ENCODE results near the gene SFI1.

GRCh38 chr22:31501738-31502137 is 5.4 kb downstream of the SFI1 start:
- TF ChIP-seq CTCF (IDR thresholded peaks at IDR 0.05; ENCODE audit: insufficient read depth, low read depth, low read length) (no peak), EZH2 (IDR thresholded peaks at IDR 0.05; ENCODE audit: insufficient read depth, low read length) (no peak)
